ENCODE data around the gene DNAJC7.
"Not testable (repeated sequence)": the region's sequence is repeated elsewhere in the genome, so short reads cannot be mapped to it uniquely, and the experiment has no call there.

The DNAJC7 gene

DNA sequence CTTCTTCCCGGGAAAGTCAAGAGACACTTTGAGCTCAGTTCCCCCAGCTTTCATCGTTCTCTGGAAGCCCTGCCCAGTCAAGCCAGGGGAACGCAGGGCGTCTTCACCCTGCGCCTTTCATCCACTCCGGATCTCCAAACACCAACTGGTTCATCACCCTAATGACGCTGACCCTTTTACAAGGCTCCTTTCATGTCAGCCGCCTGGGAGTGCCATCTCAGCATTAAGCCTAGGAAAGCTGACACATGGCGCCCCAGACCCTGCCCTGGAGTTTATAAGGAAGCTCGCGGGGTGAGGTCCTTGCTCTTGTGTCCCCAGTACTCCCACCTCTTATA lies 594 bp upstream of the DNAJC7 start:
- Histone ChIP-seq H3K23ac (ENCODE audit: low read length) (no peak overlapping the region), H3K27me3 (ENCODE audit: insufficient read depth, low read length) (no peaks in the 10 kb centered on the region), H3K4me2 (ENCODE audit: low read length) (peak overlapping the region; percentile 82), H3K27ac (ENCODE audit: low read depth, low read length) (peak overlapping the region; percentile 72), H3K18ac (ENCODE audit: low read length) (peak overlapping the region; percentile 57), H3K36me3 (ENCODE audit: control insufficient read depth in 1 of 2, insufficient read depth in 2 of 2, low read length in 2 of 2) (peaks cover 6 to 14% of the 10 kb centered on the region in 2 experiments), H3K14ac (ENCODE audit: low read length) (peak overlapping the region; percentile 83), H3K4me1 (ENCODE audit: control insufficient read depth in 1 of 2, insufficient read depth in 2 of 2, low read length in 2 of 2) (peaks cover 2 to 15% of the 10 kb centered on the region in 2 experiments), H3K9ac (ENCODE audit: low read length) (peak overlapping the region; percentile 81), H2AK5ac (ENCODE audit: low read length) (peak overlapping the region; percentile 71), H4K8ac (ENCODE audit: low read depth, low read length) (peak overlapping the region; percentile 94), H2BK120ac (ENCODE audit: insufficient read depth, low read length, poor library complexity) (peak overlapping the region; percentile 55), H4K12ac (ENCODE audit: low read depth, low read length) (peak overlapping the region; percentile 71), H3K79me2 (ENCODE audit: control insufficient read depth, insufficient read depth, low read length, poor library complexity) (peaks cover 17% of the 10 kb centered on the region), H2AFZ (ENCODE audit: insufficient read depth, low read length, poor library complexity) (peak overlapping the region; percentile 53), H2BK5ac (ENCODE audit: low read depth, low read length, poor library complexity) (peak overlapping the region; percentile 43), H3K9me3 (ENCODE audit: insufficient read depth, low read depth, low read length) (no peaks in the 10 kb centered on the region), H2BK12ac (ENCODE audit: low read length) (no peak overlapping the region), H3K79me1 (ENCODE audit: low read length) (peaks cover 18% of the 10 kb centered on the region), H3K4ac (ENCODE audit: low read depth, low read length) (peak overlapping the region; percentile 16), H4K91ac (ENCODE audit: low read depth, low read length) (peak overlapping the region; percentile 80), H3K4me3 (ENCODE audit: low read depth, low read length) (peak overlapping the region; percentile 74)
- WGBS (ENCODE audit: extremely low coverage, insufficient coverage, insufficient read length), result no CpG with 5 or more reads among the region's 11 CpGs
- no peak for DNase-seq

DNA sequence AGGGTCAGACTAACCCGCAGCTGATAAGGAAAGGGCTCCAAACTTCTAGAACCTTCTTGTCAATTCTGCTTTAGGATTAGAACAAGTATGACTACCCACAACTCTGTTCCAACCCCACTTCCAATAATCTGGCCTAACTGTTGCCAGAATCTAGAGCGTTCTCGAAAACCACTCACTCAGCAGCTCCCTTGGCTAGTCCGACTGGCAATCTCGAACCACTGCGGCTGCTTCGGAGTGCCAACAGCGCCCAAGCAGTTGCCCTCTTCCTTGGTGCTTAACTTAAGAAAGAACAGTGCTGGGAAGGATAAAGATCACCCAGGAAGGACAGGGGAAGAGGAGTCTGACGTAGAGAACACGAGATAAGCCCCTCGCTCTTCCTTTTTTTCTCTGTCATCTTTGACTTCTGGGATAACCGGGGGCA lies 818 bp downstream of the DNAJC7 start:
- Histone ChIP-seq H3K9ac (ENCODE audit: low read length) (peak overlapping the region; percentile 30), H3K79me2 (ENCODE audit: control insufficient read depth, insufficient read depth, low read length, poor library complexity) (peaks cover 17% of the 10 kb centered on the region), H4K91ac (ENCODE audit: low read depth, low read length) (peak overlapping the region; percentile 91), H3K79me1 (ENCODE audit: low read length) (peaks cover 18% of the 10 kb centered on the region), H3K23ac (ENCODE audit: low read length) (no peak overlapping the region), H3K9me3 (ENCODE audit: insufficient read depth, low read depth, low read length) (no peaks in the 10 kb centered on the region), H4K12ac (ENCODE audit: low read depth, low read length) (peak overlapping the region; percentile 45), H3K4ac (ENCODE audit: low read depth, low read length) (peak overlapping the region; percentile 85), H2BK12ac (ENCODE audit: low read length) (no peak overlapping the region), H3K27ac (ENCODE audit: low read depth, low read length) (peak overlapping the region; percentile 72), H2BK120ac (ENCODE audit: insufficient read depth, low read length, poor library complexity) (peak overlapping the region; percentile 82), H3K4me3 (ENCODE audit: low read depth, low read length) (peak overlapping the region; percentile 92), H3K4me1 (ENCODE audit: control insufficient read depth in 1 of 2, insufficient read depth in 2 of 2, low read length in 2 of 2) (peaks cover 2 to 15% of the 10 kb centered on the region in 2 experiments), H3K14ac (ENCODE audit: low read length) (peak overlapping the region; percentile 53), H3K27me3 (ENCODE audit: insufficient read depth, low read length) (no peaks in the 10 kb centered on the region), H3K36me3 (ENCODE audit: control insufficient read depth in 1 of 2, insufficient read depth in 2 of 2, low read length in 2 of 2) (peaks cover 1% of the 10 kb centered on the region in 2 experiments), H3K4me2 (ENCODE audit: low read length) (peak overlapping the region; percentile 76), H4K8ac (ENCODE audit: low read depth, low read length) (peak overlapping the region; percentile 96), H3K18ac (ENCODE audit: low read length) (no peak overlapping the region), H2AK5ac (ENCODE audit: low read length) (peak overlapping the region; percentile 44), H2AFZ (ENCODE audit: insufficient read depth, low read length, poor library complexity) (no peak overlapping the region), H2BK5ac (ENCODE audit: low read depth, low read length, poor library complexity) (peak overlapping the region; percentile 10)
- DNase-seq, result no peak
- WGBS (ENCODE audit: extremely low coverage, insufficient coverage, insufficient read length), result no CpG with 5 or more reads among the region's 12 CpGs

DNA sequence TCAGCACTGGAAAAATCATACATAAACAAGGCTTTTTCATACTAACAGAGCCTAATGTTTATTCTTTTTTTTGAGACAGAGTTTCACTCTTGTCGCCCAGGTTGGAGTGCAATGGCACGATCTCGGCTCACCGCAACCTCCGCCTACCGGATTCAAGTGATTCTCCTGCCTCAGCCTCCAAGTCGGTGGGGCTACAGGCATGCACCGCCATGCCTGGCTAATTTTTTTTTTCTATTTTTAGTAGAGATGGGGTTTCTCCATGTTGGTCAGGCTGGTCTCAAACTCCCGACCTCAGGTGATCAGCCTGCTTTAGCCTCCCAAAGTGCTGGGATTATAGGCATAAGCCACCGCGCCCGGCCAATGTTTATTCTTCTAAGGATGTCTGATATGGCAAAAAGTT lies 3.5 kb downstream of the DNAJC7 start:
- DNase-seq; H2BK5ac ChIP-seq (ENCODE audit: low read depth, low read length, poor library complexity); H3K27ac ChIP-seq (ENCODE audit: low read depth, low read length); H4K8ac ChIP-seq (ENCODE audit: low read depth, low read length); H4K12ac ChIP-seq (ENCODE audit: low read depth, low read length); H3K4me3 ChIP-seq (ENCODE audit: low read depth, low read length); H3K27me3 ChIP-seq (ENCODE audit: insufficient read depth, low read length); H4K91ac ChIP-seq (ENCODE audit: low read depth, low read length); H2BK120ac ChIP-seq (ENCODE audit: insufficient read depth, low read length, poor library complexity); H3K23ac ChIP-seq (ENCODE audit: low read length); H2BK12ac ChIP-seq (ENCODE audit: low read length); H3K4me2 ChIP-seq (ENCODE audit: low read length); H3K18ac ChIP-seq (ENCODE audit: low read length); H2AFZ ChIP-seq (ENCODE audit: insufficient read depth, low read length, poor library complexity); H3K36me3 ChIP-seq (ENCODE audit: control insufficient read depth in 1 of 2, insufficient read depth in 2 of 2, low read length in 2 of 2); H2AK5ac ChIP-seq (ENCODE audit: low read length); H3K9me3 ChIP-seq (ENCODE audit: insufficient read depth, low read depth, low read length); H3K14ac ChIP-seq (ENCODE audit: low read length); H3K9ac ChIP-seq (ENCODE audit: low read length): not testable (repeated sequence)
- H3K79me1 ChIP-seq (ENCODE audit: low read length), result peaks cover 15% of the 10 kb centered on the region
- H3K4me1 ChIP-seq (ENCODE audit: control insufficient read depth in 1 of 2, insufficient read depth in 2 of 2, low read length in 2 of 2), result peaks cover 2 to 11% of the 10 kb centered on the region in 2 experiments
- peaks cover 22% of the 10 kb centered on the region for H3K79me2 ChIP-seq (ENCODE audit: control insufficient read depth, insufficient read depth, low read length, poor library complexity)
- H3K4ac ChIP-seq (ENCODE audit: low read depth, low read length), result peak overlapping the region; percentile 85
- WGBS (ENCODE audit: extremely low coverage, insufficient coverage, insufficient read length), result no CpG with 5 or more reads among the region's 12 CpGs

DNA sequence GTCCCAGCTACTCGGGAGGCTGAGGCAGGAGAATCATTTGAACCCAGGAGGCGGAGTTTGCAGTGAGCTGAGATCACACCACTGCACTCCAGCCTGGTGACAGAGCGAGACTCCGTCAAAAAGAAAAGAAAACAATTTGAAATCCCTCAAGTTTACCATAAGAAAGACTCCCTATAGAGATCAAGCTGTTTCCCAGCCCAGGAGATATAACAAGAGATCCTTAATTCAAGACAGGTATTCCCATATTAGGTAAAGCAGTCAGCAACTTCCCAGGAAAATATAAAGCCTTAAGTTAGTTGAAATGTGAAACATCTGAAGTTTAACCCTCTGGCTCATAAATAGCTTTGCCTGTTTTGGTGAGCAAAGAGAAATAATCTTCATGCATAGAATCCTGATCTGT lies 4.9 kb downstream of the DNAJC7 start:
- H3K4me3 ChIP-seq (ENCODE audit: low read depth, low read length); H4K8ac ChIP-seq (ENCODE audit: low read depth, low read length); H2AK5ac ChIP-seq (ENCODE audit: low read length); H2BK120ac ChIP-seq (ENCODE audit: insufficient read depth, low read length, poor library complexity); H3K18ac ChIP-seq (ENCODE audit: low read length); H3K27me3 ChIP-seq (ENCODE audit: insufficient read depth, low read length); H3K23ac ChIP-seq (ENCODE audit: low read length); H4K12ac ChIP-seq (ENCODE audit: low read depth, low read length); DNase-seq; H3K79me1 ChIP-seq (ENCODE audit: low read length); H3K14ac ChIP-seq (ENCODE audit: low read length); H3K4me1 ChIP-seq (ENCODE audit: control insufficient read depth in 1 of 2, insufficient read depth in 2 of 2, low read length in 2 of 2); H3K4ac ChIP-seq (ENCODE audit: low read depth, low read length); H4K91ac ChIP-seq (ENCODE audit: low read depth, low read length); H3K4me2 ChIP-seq (ENCODE audit: low read length); H3K9me3 ChIP-seq (ENCODE audit: insufficient read depth, low read depth, low read length); H3K36me3 ChIP-seq (ENCODE audit: control insufficient read depth in 1 of 2, insufficient read depth in 2 of 2, low read length in 2 of 2); H3K27ac ChIP-seq (ENCODE audit: low read depth, low read length); H2BK5ac ChIP-seq (ENCODE audit: low read depth, low read length, poor library complexity); H3K9ac ChIP-seq (ENCODE audit: low read length); H2AFZ ChIP-seq (ENCODE audit: insufficient read depth, low read length, poor library complexity); H2BK12ac ChIP-seq (ENCODE audit: low read length): not testable (repeated sequence)
- peaks cover 18% of the 10 kb centered on the region for H3K79me2 ChIP-seq (ENCODE audit: control insufficient read depth, insufficient read depth, low read length, poor library complexity)
- no CpG with 5 or more reads among the region's 4 CpGs for WGBS (ENCODE audit: extremely low coverage, insufficient coverage, insufficient read length)

Data from trophoblast cell (in vitro differentiated cells and primary cell).